AML-193 (cell line): Measurements from ENCODE around the gene IL1R1.

ENCODE experiments used
- DNase-seq, 2 experiments: peaks; one replicate each; lab custom pipeline; 2025; lab: John Stamatoyannopoulos, UW

IL1R1 gene

DNA sequence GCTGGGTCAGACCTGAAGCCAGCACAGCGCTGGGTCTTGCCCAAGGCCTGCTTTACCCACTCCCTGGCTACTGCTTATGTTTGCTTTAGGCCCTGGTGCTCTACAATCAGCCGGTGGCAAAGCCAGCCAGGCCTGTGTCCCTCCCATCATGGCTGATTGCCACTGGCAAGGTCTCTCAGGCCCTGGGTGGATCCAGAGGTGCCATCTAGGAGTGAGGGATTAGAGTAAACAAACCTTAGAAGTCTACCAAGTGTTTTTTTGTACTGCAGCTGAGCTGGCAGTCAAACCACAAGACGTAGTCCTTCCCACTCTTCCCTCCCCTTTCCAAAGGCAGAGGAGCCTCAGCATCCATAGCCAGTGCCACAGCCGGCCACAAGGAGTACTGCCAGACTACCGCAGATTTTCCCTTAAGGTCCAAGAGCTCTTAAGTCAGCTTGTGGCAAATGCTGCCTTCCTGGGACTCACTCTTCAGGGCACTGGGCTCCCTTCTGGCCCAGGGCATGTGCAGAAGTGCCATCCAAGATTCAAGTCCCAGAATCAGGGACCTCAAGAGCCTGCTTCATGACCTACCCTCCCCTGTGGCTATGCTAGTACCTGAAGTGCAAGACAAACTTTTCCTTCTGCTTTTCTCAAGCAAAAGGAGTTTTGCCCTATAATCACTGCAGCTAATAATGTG lies 64.3 kb downstream of the IL1R1 start:
- no peak for DNase-seq

DNA sequence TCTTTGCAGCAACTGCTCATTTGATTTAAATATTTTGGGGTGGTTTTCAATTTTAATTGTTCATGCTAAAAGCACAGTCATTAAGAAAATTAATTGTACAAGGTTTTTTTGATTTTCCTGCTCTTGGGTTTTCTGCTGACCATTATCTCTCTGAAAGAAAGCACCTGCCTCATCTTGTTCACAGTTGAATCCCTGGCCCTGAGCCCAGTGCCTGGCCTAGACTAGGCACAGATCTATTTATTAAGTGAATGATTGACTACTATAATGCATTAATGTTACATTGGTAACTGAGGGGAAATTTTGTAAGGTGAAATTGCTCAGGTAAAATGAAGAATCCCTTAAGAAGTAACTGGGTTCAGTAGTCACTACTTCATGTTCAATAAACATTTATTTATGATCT lies 66.2 kb downstream of the IL1R1 start:
- DNase-seq, result no peak

DNA sequence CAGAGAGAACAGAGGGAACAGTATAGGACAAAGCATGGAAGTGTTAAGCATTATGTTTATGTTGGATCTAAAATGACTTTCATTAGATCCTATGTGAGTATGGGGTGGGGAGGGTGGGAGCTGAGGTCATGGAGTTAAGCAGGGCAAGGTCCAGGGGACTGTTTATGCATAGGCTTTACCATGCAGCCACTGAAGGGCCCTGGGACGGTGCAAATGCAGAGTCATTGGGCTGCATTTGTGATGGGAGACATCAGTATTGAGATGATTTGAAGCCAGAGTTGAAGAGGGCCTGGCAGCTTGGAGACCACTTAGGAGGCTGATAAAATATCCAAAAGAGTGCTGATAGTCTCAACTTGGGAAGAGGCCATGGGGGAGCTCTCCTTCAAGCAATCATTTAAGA lies 66.9 kb downstream of the IL1R1 start:
- no peak for DNase-seq

DNA sequence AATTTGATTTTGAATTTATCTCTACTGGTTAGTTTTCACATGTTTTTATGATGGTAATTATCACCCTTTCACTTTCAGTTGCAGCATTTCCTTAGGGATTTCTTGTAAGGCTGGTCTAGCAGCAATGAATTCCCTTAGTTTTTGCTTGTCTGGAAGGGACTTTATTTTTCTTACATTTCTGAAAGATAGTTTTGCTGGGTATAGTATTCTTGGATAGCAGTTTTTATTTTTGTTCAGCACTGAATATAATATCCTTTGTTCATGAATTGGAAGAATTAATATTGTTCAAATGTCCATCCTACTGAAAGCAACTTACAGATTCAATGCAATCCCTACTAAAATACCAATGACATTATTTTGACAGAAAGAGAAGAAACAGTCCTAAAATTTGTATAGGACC lies 74.5 kb downstream of the IL1R1 start:
- no peak for DNase-seq

DNA sequence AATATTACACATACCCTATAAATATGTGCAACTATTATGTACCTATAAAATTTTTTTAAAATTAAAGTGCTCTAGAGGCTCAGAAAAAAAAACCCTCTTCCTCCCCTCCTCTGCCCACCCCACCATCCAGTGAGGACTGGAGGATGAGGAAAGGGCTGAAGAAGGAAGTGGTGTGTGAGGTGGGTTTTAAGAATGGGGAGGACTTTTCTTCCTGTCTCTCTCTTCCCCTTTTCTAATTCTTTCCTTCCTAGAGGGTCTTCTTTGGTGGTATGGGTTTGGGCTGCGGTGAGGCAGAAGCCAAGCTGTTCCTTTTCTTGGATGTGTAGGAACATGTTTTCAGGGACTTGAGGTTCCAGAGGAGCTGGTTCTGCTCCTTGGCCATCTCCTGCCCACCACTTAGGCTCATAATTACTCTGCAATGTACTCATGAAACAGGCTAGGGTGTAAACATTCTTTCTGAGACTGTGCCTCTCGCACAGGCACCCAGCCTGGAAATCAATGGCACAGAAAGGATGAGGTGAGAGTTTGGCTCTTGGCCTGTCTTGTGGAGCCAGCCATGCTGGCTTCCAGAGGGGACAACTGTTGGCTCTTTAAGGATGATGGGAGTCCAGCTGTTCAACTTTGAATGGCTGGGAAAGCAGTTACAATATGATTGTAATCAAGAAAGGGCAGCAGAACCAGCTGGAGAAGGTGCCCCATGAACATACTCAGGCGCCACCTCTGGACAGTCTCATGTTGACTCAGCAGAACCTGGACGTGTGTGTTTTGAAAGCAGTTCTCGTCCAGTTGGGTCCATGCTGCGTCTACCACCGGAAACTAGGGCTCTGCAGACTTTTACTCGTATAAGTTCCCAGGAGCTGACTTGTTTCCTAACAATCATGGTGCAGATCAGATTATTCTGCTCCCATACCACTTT lies 82.5 kb downstream of the IL1R1 start:
- DNase-seq, result no peak

DNA sequence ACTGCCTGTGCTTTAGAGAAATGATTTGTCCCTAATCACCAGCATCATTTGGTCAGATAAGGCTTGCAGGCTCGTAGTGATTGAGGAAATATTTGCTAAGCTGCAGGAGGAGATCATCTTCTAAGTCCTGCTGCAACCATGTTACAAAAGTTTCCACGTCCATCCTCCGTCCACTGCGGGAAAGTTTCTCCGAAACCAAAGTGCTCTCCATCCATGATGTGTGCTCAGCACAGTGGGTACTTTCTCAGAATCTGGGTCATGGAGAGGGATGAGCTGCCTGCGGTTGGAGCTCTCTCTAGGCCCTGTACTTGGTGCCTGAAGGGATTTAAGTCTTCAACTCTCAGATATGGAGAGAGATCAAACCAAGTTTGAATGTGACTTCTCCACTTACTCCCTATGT lies 83.6 kb downstream of the IL1R1 start:
- DNase-seq, result no peak

DNA sequence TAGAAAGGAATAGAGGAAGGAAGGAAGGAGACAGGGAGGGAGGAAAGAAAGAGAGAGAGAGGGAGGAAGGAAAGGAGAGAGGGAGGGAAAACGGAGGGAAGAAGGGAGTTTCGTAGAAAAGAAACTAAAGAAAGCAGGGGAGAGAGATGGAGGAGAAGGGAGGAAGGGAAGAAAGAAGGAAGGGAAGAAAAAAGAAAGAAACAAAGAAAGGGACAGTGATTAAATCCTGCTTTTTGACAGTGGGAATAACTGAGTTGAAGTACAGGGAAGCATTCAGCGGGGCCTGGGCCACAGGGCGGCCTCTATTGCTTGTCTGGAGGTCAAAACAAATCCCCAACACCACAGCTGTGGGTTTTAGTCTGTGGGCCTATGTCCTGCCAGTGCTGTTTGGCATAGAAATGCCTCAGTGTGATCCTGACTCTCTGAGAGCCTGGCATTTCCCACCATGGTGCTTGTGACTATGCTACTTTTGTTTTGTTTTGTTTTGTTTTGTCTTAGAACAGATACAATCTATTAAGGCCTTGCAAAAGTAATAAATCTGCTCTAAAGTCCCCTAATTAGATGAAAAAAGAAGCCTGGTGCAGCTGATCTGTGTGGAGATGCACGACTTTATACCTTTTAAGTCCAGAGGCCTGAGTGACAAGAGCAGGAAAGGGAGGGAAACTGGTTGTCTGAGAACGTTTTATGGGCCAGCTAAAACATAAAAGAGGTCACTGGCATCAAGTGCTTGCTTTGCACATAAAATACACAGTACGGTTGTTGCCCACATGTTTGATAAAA lies 84.3 kb downstream of the IL1R1 start:
- DNase-seq, result no peak

DNA sequence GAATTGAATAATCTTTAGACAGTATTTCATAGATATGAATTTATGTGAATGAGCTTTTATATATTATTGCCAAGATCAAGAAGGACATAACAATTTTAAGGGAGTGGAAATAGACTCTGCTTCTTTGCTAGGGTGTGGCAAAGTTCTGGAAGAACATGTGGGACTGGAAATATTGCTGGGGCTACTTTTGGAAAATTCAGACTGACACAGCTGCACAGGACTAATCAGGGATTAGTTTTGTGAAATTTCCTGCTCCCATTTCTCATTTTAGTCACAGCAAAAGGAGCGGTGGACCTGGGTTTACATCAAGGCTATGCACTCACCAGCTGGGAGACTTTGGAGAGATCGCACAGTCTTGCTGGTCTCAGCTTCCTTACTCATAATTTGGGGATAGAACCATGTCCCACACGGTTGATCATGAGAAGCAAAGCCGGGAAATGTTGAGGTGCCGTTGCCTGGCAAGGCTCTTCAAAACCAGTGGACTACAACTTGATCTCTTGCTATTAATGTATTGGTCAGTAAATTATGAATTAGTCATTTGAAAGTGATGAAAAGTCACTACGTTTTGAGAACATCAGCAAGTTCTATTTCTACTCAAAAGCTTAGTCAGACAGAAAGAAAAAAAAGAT lies 86.7 kb downstream of the IL1R1 start:
- no peak for DNase-seq
